ENCODE measurements around the gene STX8.

GRCh38 chr17:9468532-9468931 is 107.1 kb downstream of the STX8 start:
- TF ChIP-seq FOXA3 (CRISPR knock-in tag; conservative IDR thresholded peaks at IDR 0.05 in 1 of 2, IDR thresholded peaks at IDR 0.05 in 1 of 2) (no peak), PHF8 (IDR thresholded peaks at IDR 0.05; ENCODE audit: borderline replicate concordance, low read length) (no peak), NCOA1 (IDR thresholded peaks at IDR 0.05; ENCODE audit: low read depth) (no peak), ZNF785 (CRISPR knock-in tag; IDR thresholded peaks at IDR 0.05) (no peak), EWSR1 (IDR thresholded peaks at IDR 0.05; ENCODE audit: borderline replicate concordance, low read depth, partially characterized antibody) (no peak), EP300 (IDR thresholded peaks at IDR 0.05; ENCODE audit: low read length) (no peak), YY1 (IDR thresholded peaks at IDR 0.05; ENCODE audit: borderline replicate concordance in 1 of 3, control insufficient read depth in 1 of 3, extremely low read depth in 1 of 3, insufficient read depth in 3 of 3, insufficient read length in 1 of 3, insufficient replicate concordance in 2 of 3, low read depth in 1 of 3, low read length in 2 of 3) (no peak), ZNF146 (CRISPR knock-in tag; IDR thresholded peaks at IDR 0.05; ENCODE audit: unreplicated experiment) (no peak), CREB1 (IDR thresholded peaks at IDR 0.05) (no peak), CREB1 (CRISPR knock-in tag; IDR thresholded peaks at IDR 0.05) (no peak)
- TF ChIP-seq, protein P1, sequence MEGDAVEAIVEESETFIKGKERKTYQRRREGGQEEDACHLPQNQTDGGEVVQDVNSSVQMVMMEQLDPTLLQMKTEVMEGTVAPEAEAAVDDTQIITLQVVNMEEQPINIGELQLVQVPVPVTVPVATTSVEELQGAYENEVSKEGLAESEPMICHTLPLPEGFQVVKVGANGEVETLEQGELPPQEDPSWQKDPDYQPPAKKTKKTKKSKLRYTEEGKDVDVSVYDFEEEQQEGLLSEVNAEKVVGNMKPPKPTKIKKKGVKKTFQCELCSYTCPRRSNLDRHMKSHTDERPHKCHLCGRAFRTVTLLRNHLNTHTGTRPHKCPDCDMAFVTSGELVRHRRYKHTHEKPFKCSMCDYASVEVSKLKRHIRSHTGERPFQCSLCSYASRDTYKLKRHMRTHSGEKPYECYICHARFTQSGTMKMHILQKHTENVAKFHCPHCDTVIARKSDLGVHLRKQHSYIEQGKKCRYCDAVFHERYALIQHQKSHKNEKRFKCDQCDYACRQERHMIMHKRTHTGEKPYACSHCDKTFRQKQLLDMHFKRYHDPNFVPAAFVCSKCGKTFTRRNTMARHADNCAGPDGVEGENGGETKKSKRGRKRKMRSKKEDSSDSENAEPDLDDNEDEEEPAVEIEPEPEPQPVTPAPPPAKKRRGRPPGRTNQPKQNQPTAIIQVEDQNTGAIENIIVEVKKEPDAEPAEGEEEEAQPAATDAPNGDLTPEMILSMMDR (IDR thresholded peaks at IDR 0.05 in 2 of 3, conservative IDR thresholded peaks at IDR 0.05 in 1 of 3; ENCODE audit: insufficient read depth in 2 of 3, low read depth in 1 of 3, low read length in 3 of 3), result no peak
- TF ChIP-seq, protein P2, sequence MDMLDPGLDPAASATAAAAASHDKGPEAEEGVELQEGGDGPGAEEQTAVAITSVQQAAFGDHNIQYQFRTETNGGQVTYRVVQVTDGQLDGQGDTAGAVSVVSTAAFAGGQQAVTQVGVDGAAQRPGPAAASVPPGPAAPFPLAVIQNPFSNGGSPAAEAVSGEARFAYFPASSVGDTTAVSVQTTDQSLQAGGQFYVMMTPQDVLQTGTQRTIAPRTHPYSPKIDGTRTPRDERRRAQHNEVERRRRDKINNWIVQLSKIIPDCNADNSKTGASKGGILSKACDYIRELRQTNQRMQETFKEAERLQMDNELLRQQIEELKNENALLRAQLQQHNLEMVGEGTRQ (CRISPR knock-in tag; IDR thresholded peaks at IDR 0.05), result no peak
